Astrocyte (in vitro differentiated cells and primary cell): Measurements from ENCODE around the gene KBTBD12.

Source experiments
- CTCF ChIP-seq: IDR thresholded peaks from 2 replicates; pipeline ENCODE4 v1.5.1; 2011; ENCODE audit warnings: low read depth, mild to moderate bottlenecking, inconsistent platforms, low read length, moderate library complexity; ENCODE audit not compliant: insufficient read depth
- EZH2 ChIP-seq: IDR thresholded peaks from 2 replicates; pipeline ENCODE4 v1.6.1; 2012; ENCODE audit warnings: mild to moderate bottlenecking, low read length, inconsistent platforms; ENCODE audit not compliant: insufficient read depth

GRCh38 chr3:128006061-128007032, 91.3 kb downstream of the KBTBD12 start:
- TF ChIP-seq CTCF (no peak), EZH2 (no peak)
